NCI-H187 (cell line): ENCODE measurements around the gene ARL6.

Source experiments
- DNase-seq, 2 experiments: peaks; one replicate each; lab custom pipeline; 2025; lab: John Stamatoyannopoulos, UW

Gene ARL6

GRCh38 chr3:97764407-97765238, at the start of gene ARL6:
Gene ARL6 (plus strand): TSS chr3:97764758. CDS start chr3:97768108, 3,350 bp downstream.
- DNase-seq: peak; percentile 81 to 83

DNA sequence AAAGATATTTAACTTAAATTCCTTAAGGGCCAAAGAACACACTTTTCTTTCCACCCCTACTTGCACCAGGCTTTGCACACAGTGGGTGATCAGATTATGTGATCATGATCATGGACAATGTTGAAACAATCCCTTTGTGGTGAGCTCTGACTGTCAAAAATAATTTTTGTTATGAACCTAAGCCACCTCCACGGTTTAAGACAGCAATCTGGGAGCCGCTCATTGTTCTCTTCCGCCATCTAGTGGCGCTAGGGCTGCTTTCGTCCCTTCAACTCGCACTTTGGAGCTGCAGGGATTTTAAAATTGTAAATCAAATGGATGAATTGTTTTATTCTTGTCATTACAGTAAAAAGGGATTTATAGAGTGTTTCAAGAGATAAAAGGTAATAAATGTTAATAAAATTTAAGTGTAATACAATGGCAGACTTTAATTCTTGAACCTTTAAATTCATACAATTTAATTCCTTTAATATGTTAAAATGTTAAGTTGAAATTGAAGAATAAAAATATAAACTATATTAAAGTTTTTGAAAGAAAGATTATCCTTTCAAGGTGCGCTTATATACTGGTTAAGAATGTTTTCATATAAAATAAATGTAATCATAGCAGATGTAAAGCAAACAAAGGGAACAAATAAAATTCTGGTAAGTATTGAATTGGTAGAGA, 45.3 kb upstream of the ARL6 start:
- peak; percentile 54 to 61 for DNase-seq

GRCh38 chr3:97720417-97720816, 44.1 kb upstream of the ARL6 start:
- DNase-seq: peak in 1 of 2 experiments; percentile 28

DNA sequence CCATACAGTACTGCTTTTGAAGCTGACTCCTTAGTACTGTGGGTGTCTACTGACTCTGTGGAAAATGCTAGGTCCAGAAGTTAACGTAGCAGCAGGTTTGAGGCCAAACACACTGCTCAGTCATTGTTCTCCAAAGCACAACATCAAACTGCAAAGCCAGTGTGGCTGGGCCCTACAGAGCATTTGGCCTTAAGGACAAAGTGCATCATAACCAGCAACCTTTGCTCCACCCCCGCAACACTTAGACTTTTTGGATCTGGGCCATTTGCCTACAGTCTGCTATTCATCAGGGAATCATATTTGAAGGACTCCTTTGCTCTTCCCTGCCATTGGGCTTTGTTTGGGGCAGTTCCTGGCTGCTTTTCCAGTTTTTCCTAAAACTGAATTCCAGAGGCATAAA, 43.1 kb upstream of the ARL6 start:
- DNase-seq: no peak

GRCh38 chr3:97736928-97737327, 27.6 kb upstream of the ARL6 start:
- DNase-seq: peak; percentile 43 to 69

DNA sequence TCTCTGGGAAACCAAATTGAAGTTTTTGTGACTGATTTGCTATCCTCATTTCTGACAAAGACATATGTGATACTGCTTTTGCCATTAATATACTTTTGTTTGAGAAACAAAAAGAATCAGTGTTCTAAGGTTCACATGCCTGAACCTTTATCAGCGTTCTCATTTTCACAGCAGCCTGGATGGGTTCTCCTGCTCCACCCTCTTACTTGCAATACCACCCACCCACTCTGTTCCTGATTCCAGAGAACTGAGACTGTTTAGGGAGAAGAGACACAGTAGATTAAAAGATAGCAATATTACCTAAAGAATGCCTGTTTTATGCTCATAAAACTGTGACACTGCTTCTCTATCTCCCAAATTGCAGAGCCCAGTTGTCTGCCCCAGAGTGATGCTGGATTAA, 25.8 kb upstream of the ARL6 start:
- DNase-seq: no peak

- DNase-seq: no peak
Measured at GRCh38 chr3:97742036-97742435, 22.5 kb upstream of the ARL6 start.

DNA sequence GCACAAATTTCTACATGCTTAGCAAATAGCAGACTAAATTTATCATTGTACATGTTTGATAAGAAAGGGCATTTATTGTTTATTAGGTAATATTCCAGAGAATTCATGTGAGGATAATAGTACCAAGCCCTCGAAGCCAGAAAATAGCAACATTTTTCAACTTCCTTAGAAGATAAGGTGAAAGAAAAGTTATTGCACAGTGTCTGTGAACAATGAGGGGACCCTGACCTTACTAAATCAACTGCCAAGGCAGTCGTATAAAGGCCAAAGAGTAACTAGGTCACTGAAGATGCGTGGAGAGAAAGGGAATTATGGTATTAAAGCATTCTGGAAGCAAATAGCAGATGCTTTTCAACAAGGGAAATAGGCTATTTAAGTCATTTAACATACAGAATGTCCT, 20.3 kb upstream of the ARL6 start:
- DNase-seq: no peak

DNA sequence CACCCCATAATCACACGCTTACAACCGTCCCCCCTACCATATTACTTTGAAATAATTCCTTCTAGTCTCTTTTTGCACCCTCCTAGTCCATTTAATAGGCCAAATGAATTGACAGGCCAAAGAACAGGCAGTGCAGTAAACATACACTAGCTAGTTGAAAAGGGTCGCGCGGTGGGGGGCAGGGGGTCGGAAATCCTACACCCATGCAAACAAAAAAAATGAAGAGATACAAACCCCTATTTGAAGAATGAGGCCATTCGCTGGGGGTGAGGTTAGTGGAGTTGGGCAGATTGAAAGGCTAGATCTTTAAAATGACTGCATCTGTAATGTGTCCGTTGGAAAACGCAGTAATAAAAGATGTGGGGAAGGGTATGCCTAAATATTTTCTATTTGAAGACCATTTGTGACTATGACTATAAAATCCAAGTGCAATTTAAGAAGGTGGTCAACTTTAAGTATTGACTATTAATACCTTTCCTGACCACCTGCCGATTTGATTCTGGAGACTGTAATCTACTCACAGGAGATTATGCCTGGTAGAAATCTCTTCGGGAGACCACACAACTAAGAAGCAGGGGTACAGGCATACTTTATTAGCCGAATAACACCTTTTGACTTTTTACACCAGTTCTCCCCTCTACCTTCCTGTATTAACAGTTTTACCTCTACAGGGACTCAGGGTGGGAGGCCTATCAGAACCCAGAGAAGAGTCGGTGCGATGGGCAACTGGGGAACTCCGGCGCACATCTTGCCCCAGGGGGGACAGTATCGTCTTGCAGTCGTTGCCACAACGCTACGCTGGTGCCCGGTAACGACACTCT, 762 bp upstream of the ARL6 start:
- no peak for DNase-seq

DNA sequence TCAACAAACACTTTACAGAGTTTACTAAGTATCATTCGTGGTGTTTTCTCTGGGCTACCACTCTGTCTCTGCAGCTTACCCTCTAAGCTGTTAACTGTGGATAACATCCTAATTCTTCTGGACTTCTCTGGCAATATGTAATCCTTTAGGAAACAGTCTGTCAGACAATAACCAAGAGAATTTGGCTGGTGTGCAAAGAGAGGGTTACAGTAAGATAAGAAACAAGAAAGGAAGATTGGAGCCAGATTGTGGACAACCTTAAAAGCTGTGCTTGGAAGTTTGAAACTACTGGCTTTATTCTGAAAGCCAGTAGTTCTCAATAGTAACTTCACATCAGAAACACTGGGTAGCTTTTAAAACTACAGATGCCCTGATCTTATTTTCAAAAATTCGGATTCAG, 778 bp downstream of the ARL6 start:
- no peak for DNase-seq

DNA sequence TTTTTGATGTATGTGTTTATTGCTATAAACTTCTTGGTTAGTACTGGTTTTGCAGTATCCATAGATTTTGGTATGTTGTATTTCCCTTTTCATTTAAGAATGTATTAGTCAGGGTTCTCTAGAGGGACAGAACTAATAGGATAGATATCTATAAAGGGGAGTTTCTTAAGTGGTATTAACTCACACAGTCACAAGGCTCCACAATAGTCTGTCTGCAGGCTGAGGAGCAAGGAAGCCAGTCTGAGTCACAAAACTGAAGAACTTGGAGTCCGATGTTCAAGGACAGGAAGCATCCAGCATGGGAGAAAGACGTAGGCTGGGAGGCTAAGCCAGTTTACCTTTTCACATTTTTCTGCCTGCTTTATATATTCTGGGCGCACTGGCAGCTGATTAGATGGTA, 8.4 kb downstream of the ARL6 start:
- DNase-seq: no peak

DNA sequence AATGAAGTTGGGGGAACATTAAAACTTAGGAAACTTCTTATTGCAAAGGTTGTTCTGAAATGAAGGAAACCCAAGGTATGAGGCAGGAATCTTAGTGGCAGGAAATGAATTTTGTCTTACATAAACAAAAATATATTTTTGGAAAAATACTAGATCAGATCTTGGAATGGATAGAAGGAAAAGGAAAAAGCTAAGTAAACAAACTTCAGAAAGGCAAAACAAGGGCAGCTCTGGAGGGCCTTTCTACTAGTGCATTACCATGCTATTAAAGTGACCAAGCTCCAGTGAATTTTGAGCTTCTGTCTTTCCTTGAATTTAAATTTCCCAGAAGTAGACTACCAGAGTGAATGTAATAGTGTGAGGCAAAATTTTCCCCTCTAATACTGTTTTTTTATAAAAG, 13.6 kb downstream of the ARL6 start:
- DNase-seq: no peak

DNA sequence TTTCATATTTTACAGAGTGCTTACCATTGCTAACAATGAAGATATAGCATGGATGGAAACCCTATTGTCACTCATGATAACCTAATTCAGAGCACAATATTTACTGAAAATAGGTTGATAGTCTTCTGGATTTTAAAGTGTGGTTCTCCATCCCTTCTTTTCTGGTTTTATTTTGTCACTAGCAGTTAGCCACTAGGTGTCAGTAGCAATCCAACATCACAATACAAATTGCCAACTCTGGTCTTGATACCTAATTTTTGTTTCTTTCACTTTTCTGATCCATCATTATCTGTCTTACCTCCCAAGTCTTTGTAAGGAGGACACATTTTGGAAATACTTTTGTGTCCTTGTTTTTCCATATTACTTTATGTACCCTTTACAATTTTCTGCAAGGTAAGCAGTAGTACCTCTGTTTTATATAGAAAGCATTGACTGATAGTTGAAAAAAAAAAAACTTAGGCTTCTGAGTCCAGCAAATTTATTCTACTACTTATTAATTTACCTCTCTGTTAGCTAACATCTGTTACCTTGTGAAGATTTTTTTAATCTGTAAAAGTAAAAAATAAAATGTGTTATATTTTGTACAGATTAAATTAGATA, 29.0 kb downstream of the ARL6 start:
- peak in 1 of 2 experiments; percentile 8 for DNase-seq

- DNase-seq: no peak
Measured at GRCh38 chr3:97795951-97796350, 31.4 kb downstream of the ARL6 start.

GRCh38 chr3:97804471-97804870, 39.9 kb downstream of the ARL6 start:
- DNase-seq: no peak

DNA sequence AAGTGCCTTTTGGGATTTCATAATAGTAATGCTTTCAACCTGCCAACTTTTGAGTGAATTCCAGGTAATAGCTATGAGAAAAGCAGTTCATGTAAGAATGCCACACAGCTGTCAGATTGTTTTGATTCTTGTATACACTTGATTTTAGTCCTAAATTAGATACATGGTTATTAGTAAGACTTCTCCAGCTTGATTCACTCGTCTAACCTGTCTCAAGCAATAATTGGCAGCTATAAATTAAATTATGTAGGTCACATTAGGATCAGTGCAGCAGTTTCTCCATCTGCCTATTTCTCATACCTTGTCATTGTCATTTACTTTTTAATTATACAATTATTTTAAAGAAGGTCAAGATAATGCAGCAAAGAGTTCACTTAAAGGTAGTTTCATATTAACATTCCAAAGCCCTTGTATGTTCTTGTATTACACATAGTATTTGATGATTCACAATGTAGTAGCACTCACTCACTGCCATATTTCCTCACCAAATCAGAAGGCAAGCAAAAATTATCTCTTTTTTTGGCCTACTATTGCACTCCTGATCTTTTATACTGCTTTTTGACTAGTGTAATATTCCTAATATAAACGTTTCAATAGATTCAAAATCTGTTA, 46.3 kb downstream of the ARL6 start:
- no peak for DNase-seq

- DNase-seq: no peak
Measured at GRCh38 chr3:97815149-97815917, 50.8 kb downstream of the ARL6 start.

DNA sequence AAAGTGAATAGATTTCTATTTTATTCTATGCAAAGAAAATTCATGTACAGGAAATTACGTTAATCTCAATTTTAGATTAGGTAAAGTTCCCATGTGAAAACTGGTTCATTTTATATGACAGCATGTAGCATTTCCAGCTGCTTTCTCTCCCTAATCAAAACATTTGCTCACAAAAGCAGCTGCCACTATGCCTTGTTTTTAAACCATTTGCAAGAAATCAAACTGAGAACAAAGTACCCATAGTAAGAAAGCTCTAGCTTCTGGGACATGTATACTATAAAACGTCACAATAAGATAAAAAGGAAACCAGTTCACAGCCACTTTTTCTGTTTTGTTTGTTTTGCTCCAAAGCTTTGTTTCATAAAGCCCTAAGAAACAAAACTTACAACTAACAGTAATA, 52.3 kb downstream of the ARL6 start:
- no peak for DNase-seq

GRCh38 chr3:97817965-97818364, 53.4 kb downstream of the ARL6 start:
- peak; percentile 69 to 79 for DNase-seq

DNA sequence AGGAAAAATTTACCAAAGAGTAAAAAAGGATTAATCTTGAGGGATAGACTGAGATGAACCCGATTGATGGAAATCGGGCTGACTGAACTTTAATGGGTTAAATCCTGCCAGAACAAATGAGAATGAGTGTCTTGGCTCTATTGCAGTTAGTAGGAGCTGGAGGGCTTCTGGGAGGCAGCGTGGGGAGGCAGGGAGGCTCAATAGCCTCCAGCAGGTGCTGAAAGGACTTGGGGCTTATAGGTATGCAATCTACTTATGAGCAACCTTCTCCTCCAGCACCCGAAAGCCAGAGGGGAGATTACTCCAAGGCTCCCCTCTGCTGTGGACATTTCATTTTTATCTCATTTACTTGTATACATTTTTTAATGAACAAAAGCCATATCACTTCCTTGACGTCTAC, 56.2 kb downstream of the ARL6 start:
- DNase-seq: no peak

DNA sequence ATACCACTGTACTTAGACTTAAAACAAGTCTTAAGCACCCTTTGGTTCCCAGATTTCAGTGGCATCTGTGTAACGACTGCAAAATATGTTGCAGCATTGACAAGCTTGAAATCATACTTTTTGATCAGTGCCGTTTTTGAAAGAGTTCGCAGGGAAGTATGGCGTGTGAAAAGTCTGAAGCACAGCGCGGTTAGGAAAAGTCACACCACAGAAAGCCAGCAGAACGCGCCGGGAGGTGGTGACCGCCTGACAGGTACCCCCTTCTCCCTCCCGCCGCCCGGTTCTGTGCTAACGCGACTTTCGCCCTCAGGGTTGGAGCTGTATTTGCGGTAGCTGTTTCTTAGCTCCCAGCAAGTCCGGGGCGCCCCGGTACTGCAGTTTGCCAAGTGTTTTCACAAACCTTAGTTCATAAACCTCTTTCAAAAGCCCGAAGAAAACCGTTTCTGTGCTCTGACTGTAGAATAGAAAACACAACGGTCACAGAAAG, 56.8 kb downstream of the ARL6 start:
- DNase-seq: peak in 1 of 2 experiments; percentile 57
